Stimulated activated CD4-positive, alpha-beta T cell treated with anti-CD3 and anti-CD28 coated beads, Interleukin-4, amount 100 ng/mL, for 1 hour (primary cell): ENCODE measurements around the gene ETFRF1.

Source experiments
- DNase-seq: peaks from one replicate; pipeline ENCODE4 v3.0.0-alpha.2; 2020

Gene ETFRF1

DNA sequence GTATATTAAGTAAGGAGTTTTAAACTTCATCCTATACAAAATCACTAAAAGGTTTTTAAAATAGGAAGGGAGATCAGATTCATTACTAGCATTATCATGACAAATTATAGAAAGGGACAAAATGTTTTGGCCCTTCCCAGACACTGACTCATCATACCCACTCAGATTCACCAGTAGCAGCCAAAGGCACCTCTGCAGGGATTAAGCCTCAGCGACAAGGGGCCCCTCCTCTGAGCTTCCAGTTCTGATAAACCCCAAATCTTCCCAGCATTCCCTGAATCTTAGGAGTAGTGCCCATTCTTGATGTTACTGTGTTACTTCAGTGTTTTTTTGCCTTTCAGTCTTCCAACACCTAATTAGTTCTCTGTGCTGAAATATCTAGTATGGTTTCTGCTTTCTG lies 41.2 kb downstream of the ETFRF1 start:
- DNase-seq = no peak

DNA sequence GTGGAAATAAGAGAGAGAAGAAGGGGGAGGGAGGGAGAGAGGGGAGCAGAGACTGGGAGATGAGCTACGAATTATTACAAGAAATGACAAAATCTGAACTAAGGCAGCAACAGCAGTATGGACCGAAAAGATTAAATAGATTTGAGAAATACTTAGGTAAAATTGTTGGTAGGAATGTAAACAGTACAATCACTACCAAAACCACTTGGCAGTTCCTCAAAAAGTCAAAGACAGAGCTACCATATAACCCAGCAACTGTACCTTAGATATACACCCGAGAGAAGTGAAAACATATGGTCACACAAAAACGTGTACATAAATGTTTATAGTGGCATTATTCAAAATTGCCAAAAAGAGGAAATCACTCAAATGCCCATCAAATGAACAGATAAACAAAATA lies 41.6 kb downstream of the ETFRF1 start:
- DNase-seq = no peak

DNA sequence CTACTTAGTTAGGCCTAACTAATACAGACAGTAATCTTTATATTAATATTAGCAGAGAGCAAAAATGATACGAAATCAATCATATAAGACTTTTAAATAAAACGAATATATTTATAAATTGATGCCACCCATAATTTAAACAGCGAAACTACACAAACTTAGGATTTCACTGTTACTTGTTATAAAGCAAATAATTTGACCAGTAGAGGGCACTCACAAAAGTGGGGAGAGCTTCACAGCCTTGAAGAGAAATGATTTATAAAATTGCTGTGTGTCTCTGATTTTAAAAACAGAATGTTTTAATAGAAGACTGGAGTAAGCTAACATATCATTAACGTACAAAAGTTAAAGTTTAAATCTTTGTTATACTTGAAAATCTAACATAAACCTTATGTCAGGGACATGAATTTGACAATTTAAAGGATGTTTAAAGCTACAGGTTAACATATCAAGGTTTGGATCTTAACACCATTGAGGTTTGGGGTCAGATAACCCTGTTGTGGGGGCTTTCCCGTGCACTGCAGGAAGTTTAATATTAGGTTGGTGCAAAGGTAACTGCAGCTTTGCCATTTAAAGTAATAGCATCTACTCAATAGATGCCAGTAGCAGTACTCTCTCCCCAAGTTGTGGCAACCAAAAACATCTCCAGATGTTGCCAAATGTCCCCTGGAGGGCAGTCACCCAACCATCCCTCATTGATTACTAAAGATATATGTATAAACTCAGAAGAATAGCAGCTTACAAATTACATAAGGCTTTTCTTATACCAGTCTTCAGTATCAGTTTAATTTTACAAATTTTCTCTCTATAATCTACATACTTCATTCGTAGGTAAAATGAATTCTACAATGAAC lies 46.4 kb downstream of the ETFRF1 start:
- no peak for DNase-seq

DNA sequence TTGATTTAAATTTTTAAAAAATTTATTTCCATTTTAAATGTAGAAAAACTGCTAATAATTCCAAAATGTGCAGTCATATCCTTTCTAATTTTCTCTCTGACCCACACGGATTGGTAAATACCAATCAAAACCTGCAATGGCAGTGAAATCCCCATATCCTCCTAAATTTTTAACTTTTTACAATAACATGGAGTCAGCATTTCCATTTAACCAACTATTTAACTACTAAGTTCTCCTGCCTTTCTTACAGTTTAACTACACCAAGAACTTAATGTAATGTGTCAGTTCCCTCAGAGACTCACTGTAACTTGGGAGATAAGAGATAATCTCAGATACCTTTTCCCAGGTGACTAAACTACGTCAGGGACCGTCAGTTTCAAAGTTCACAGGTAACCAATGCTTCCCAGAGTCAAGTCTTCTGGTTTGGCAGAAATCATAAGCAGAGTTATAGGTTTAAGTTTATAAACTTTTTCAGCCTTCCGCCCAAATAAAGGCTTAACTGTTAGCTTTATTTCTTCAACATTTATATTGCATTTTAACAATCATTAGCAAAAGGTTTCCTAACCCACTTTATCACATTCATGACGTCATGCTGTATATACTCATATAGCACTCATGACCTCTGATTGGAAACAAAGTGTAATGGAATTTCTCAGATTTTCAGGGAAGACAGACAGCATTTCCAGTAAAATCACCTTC lies 48.1 kb downstream of the ETFRF1 start:
- no peak for DNase-seq

DNA sequence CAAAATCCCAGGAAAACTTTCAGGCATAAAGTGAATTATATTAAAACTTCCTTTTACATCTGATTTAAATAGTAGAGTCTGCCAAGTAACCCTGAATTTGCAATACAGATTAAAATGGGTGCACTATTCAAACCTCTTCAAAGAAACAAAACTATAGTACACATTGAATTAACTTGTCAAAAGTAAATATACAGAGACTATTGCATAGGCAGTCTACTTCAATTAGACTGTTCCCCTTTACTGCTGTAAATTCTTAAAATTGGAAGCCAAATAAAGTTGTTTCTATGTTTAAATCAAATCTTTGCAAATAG lies 48.6 kb downstream of the ETFRF1 start:
- no peak for DNase-seq

DNA sequence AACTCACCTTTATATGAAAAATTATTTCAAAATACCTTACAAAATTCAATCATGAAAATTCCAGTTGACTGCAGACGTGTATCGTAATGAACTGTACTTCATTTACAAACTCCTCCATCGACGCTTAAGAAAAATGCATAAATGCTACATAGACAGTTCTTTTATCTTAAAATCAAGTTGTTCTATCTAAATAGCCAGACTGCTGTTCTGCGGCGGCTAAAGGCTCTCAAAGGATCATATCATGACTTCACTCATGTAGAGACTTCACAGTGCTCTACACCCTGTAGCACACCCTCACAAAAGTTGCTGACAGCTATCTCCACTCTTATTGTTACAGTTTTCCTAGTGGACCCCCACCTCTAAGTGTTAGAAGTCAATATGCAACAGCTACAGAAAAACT lies 50.5 kb downstream of the ETFRF1 start:
- no peak for DNase-seq

DNA sequence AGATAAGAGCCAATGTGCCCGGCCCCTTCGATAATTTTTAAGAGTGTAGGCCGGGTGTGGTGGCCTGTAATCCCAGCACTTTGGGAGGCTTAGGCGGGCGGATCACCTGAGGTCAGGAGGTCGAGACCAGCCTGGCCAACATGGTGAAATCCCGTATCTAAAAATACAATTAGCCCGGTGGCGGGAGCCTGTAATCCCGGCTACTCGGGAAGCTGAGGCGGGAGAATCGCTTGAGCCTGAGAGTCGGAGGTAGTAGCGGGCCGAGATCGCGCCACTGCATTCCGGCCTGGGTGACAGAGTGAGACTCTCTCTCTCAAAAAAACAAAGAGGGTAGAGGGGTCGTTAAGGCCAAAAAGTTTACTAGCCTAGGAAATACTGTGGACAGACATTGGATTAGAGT lies 53.1 kb downstream of the ETFRF1 start:
- no peak for DNase-seq

DNA sequence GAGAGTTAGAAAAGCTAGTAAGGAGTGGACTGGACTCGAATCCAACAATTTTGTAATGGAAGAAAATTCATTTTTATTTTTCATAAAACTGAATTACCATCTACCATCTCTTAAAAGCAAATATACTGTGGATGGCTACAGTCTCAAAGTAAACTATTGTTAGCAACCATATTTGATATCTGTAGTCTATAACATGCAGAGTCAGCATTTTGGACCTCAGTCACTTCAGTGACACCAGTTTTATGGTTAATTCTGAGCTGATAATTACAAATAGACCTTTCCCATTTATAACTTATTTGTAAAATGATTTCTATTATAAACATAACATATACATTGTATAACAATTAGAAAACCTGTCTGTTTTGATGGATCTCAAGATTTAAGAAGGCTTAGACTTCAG lies 53.7 kb downstream of the ETFRF1 start:
- DNase-seq = no peak

DNA sequence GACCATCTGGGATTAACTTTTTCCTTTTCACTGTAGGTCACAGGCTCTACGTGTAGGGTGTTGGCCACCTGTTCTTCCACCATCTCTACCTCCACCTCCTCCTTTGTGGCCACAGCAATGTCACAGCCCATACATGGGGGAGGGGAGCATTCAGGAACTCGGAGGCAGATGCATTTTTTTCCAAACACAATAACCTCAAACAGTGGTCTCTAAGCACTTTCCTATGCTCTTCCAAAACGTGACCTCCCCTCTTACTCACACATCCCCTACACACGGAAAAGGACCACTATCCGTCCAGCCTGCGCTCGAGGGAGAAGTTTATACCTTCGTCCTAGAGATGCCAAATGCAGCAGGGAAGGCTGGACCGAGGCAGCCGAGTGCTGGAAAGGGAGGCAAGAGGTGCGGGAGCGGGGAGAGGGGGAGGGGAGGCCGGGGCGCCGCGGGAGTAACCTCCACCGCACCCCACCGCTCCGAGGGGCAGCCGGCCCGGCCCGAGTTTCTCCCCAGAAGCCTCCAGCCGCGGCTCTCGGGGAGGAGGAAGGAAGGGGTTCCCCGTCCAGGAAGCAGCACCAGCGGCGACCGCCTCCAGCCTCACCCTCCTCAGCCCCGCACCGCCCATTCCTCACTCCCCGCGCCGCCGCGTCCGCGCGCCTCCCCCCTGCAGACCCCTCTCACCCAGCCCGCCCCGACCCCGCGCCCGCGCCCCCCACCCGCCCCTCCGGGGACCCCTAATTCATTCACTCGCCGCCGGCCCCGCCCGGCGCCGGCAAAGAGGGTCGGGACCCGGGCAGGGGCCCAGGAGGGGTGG lies 55.1 kb downstream of the ETFRF1 start:
- peak; percentile 52 for DNase-seq

DNA sequence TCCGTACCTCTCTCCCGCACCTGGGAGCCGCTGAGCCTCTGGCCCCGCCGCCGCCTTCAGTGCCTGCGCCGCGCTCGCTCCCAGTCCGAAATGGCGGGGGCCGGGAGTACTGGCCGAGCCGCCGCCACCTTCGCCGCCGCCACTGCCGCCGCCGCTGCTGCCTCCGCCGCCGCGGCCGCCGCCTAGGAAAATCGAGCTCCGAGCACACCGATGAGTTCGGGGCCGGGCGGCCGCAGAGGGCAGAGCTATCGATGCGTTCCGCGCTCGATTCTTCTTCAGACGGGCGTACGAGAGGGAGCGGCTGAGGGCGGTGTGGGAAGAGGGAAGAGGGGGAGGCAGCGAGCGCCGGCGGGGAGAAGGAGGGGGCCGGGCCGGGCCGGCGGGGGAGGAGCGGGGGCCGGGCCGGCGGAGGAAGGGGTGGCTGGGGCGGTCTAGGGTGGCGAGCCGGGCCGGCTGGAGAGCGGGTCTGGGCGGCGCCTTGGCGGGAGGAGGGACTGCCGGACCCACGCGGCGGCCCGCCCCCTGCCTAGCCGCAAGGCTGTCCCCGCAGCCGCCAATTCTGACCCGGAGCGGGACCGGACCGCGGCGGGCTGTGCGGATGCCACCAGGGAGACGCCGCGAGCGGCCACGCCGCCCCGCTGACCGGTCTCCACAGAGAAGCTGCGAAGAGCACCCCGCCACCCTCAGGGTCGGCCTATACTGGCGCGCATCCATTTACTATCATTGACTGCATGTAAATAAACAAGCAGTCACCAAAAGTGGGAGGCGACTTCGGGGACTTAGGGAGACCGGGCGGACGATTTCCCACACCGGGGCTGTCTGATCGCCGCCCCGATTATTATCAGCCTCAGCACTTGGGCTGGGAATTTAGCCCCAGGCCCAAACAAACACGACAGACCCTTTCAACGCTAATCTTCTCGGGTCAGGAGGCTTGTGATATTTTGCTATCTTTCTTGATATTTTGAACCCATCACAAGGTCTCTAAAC lies 56.0 kb downstream of the ETFRF1 start, which contains the start of gene KRAS:
TSS of gene KRAS (minus strand) at position 186 of the 987 bp plus-strand sequence.
- DNase-seq = peak; percentile 93

DNA sequence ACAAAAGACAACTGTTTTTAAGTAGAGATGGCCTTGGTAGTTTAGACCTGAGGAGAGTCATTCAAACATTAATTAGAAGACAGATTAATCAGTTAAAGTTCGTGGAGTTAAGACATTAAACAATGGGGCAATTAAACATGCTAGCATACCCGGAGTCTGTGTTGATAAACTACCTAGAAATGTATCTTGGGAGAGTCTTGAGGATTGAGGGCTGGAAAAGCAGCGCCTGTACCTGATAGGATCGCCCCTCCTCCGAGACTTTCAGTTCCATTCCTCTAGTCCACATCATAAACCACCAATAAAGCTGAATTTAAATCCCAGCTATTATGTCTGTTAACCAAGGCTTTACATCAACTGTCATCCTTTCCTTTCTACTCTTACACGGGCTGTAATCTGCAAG lies 56.7 kb downstream of the ETFRF1 start:
- no peak for DNase-seq

DNA sequence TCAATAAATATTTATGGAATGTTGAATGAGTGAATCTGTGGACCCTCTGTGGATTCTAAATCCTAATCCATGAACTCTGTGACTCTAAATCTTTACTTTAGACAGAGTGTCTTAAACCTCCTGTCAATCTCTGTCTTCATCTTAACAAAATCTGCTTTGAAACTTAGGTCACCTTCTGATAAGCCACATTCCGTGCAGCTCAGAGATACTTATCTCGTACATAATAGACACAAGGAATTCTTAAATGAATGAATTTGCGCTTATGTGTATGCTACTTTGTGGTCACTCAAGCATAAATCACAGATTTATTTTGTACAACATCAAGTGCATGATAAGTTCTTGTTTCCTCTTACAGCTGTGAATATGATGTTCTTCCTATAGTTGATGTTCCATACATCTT lies 57.9 kb downstream of the ETFRF1 start:
- no peak for DNase-seq

DNA sequence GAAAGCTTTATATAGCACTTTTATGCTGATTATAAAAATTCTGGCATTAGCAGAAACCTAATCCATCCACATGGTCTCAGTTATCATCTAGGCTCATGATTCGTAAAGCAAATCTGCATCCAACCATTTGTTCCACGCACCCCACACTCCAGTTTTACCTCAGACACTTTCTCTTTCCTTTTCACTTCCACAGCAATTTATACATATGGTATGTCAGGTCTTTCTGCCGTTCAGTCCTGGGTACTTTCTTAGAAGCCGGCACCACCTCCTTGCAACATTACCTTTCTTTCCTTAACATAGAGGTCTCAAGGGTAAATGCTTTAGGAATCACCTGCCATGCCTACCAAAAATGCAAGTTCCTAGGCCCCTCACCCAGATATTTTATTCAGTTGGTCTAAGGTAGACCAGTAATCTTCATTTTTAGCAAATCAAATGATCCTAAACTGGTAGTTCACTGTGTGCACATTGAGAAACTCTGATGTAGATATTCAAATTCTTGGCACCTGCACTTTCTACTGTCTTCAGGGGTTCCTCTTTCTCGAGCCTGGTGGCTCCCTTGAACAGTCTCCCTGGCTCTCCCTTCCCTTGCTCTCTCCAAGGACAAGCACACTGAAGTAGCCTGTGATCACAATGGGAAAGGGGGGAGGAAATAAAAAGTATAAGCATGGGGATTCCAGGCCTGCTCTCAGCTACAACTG lies 58.5 kb downstream of the ETFRF1 start:
- no peak for DNase-seq

DNA sequence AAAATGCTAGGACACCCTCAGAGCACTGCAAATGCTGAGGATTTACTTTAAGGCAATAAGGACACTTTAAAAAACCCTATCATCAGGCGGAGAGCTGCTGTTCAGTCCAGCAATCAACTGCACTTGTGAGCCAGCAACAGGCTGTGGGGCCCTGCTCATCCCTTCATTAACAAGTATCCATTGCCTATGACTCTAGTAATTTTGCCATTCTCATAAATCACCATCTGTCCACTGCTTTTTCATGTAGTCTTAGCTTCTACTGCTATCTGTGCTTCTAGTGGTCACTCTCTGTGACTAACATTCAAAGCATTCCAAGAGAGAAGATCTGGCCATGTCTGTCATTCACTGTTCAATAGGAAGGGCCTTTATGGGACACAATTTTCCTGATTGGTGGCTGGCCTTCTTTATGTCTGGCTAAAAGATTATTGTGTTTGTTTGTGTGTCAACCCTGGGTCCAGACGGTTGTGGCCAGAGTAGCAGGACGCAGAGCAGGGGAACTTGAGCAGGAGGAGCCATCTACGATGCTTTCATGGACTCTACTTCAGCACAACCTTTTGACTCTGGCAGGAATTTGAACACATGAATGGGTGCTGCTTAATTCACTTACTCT lies 59.3 kb downstream of the ETFRF1 start:
- no peak for DNase-seq
